ENCODE data around the gene NCKAP5.

NCKAP5 gene

GRCh38 chr2:133232556-133232955 is 335.7 kb downstream of the NCKAP5 start:
- no peak for TF ChIP-seq CTCF (IDR thresholded peaks at IDR 0.05; ENCODE audit: control insufficient read depth, insufficient read depth, low read depth, low read length, missing control alignments)
- DNase-seq (ENCODE audit: low read depth) = no peak
- no peak overlapping the region for H3K4me3 ChIP-seq (ENCODE audit: control insufficient read depth, low read depth, low read length)

- no peak for DNase-seq (ENCODE audit: low read depth)
- TF ChIP-seq CTCF (IDR thresholded peaks at IDR 0.05; ENCODE audit: control insufficient read depth, insufficient read depth, low read depth, low read length, missing control alignments) = no peak
Observed at GRCh38 chr2:133231264-133231663, 337.0 kb downstream of the NCKAP5 start.

GRCh38 chr2:133229974-133230373 is 338.3 kb downstream of the NCKAP5 start:
- no peak for DNase-seq (ENCODE audit: low read depth)
- no peak for TF ChIP-seq CTCF (IDR thresholded peaks at IDR 0.05; ENCODE audit: control insufficient read depth, insufficient read depth, low read depth, low read length, missing control alignments)
- no peak overlapping the region for H3K4me3 ChIP-seq (ENCODE audit: control insufficient read depth, low read depth, low read length)

More at GRCh38 chr2:133231264-133231663, 337.0 kb downstream of the NCKAP5 start:
- H3K4me3 ChIP-seq (ENCODE audit: control insufficient read depth, low read depth, low read length) = no peak overlapping the region

GRCh38 chr2:133223226-133223625 is 345.0 kb downstream of the NCKAP5 start:
- no peak overlapping the region for H3K4me3 ChIP-seq (ENCODE audit: control insufficient read depth, low read depth, low read length)
- TF ChIP-seq CTCF (IDR thresholded peaks at IDR 0.05; ENCODE audit: control insufficient read depth, insufficient read depth, low read depth, low read length, missing control alignments) = no peak
- no peak for DNase-seq (ENCODE audit: low read depth)

- no peak overlapping the region for H3K4me3 ChIP-seq (ENCODE audit: control insufficient read depth, low read depth, low read length)
- no peak for TF ChIP-seq CTCF (IDR thresholded peaks at IDR 0.05; ENCODE audit: control insufficient read depth, insufficient read depth, low read depth, low read length, missing control alignments)
Observed at GRCh38 chr2:133221398-133221797, 346.9 kb downstream of the NCKAP5 start.

GRCh38 chr2:133218204-133218603 is 350.1 kb downstream of the NCKAP5 start:
- no peak for DNase-seq (ENCODE audit: low read depth)
- no peak overlapping the region for H3K4me3 ChIP-seq (ENCODE audit: control insufficient read depth, low read depth, low read length)
- no peak for TF ChIP-seq CTCF (IDR thresholded peaks at IDR 0.05; ENCODE audit: control insufficient read depth, insufficient read depth, low read depth, low read length, missing control alignments)

More at GRCh38 chr2:133221398-133221797, 346.9 kb downstream of the NCKAP5 start:
- no peak for DNase-seq (ENCODE audit: low read depth)

- no peak for DNase-seq (ENCODE audit: low read depth)
- H3K4me3 ChIP-seq (ENCODE audit: control insufficient read depth, low read depth, low read length) = no peak overlapping the region
- TF ChIP-seq CTCF (IDR thresholded peaks at IDR 0.05; ENCODE audit: control insufficient read depth, insufficient read depth, low read depth, low read length, missing control alignments) = no peak
Observed at GRCh38 chr2:133215477-133215876, 352.8 kb downstream of the NCKAP5 start.
